HepG2 (cell line): Measurements from ENCODE around the gene OR5L1.

Experiments
- CTCF ChIP-seq: sonication (generic); formaldehyde crosslinking; IDR thresholded peaks from 2 replicates; pipeline ENCODE4 v1.5.0; 2020; ENCODE audit warnings: mild to moderate bottlenecking, missing genetic modification reagents, moderate library complexity
- EZH2 ChIP-seq: conservative IDR thresholded peaks from 2 replicates; pipeline ENCODE4 v1.6.1; 2012; ENCODE audit warnings: mild to moderate bottlenecking, low read depth, low read length, moderate library complexity
- FOXK2 ChIP-seq: fragments of 450-650 bp; IDR thresholded peaks from 2 replicates; pipeline ENCODE4 v1.6.1; 2016
- HHEX ChIP-seq: IDR thresholded peaks from 2 replicates; pipeline ENCODE4 v1.6.1; 2016; ENCODE audit warnings: control low read depth
- PRDM10 ChIP-seq: sonication (generic); formaldehyde crosslinking; IDR thresholded peaks from 2 replicates; pipeline ENCODE4 v1.4.0; 2020; ENCODE audit warnings: low read depth, missing genetic modification reagents
- ZNF3 ChIP-seq: IDR thresholded peaks from 2 replicates; pipeline ENCODE4 v1.7.0; 2017; ENCODE audit warnings: inconsistent platforms
- ZNF567 ChIP-seq: sonication (generic); formaldehyde crosslinking; IDR thresholded peaks from 2 replicates; pipeline ENCODE4 v1.8.1; 2023; ENCODE audit warnings: mild to moderate bottlenecking, missing genetic modification reagents, borderline replicate concordance

GRCh38 chr11:55826919-55827318 is 15.8 kb downstream of the OR5L1 start, which contains the start of gene OR5L2:
- TF ChIP-seq ZNF3 (CRISPR knock-in tag) (no peak), EZH2 (no peak), FOXK2 (no peak), ZNF567 (no peak), PRDM10 (CRISPR knock-in tag) (no peak), CTCF (CRISPR knock-in tag) (no peak), HHEX (CRISPR knock-in tag) (no peak)
